ENCODE measurements around the gene ADCYAP1. TPM values are rescaled to one million over a fixed set of nuclear protein-coding genes. Genes with fewer than 3 reads are reported as not detected.

ADCYAP1 gene
- total RNA-seq, 8 experiments from 2014 or later, result 0.09 to 14.5 (median 0.28) TPM; not detected in 1

- in situ Hi-C loops (cut with MboI; ENCODE audit: low pct_unique_long_range_greater_than_20kb in 2 of 9, low sequenced_read_pairs in 9 of 9, unreplicated experiment in 9 of 9), result loop anchor here in 1 of 9 experiments (25.0 kb wide), 1 partner anchor 89 kb away; no protein-coding TSS in a partner anchor
- no peak overlapping the region for H3K27ac ChIP-seq
- no peak for ATAC-seq (replicated peaks in 6 of 8)
- WGBS, 10 experiments, result 0 to 92% (median 78%) methylated on average over 1 to 5 of the region's 5 CpGs; no CpG with 5 or more reads in 2 of the 10 experiments
- H3K4me3 ChIP-seq, result no peak overlapping the region
- no peaks in the 10 kb centered on the region for H3K4me1 ChIP-seq (replicated peaks in 1 of 2)
Measured at GRCh38 chr18:950882-951495, 46.3 kb downstream of the ADCYAP1 start.

DNA sequence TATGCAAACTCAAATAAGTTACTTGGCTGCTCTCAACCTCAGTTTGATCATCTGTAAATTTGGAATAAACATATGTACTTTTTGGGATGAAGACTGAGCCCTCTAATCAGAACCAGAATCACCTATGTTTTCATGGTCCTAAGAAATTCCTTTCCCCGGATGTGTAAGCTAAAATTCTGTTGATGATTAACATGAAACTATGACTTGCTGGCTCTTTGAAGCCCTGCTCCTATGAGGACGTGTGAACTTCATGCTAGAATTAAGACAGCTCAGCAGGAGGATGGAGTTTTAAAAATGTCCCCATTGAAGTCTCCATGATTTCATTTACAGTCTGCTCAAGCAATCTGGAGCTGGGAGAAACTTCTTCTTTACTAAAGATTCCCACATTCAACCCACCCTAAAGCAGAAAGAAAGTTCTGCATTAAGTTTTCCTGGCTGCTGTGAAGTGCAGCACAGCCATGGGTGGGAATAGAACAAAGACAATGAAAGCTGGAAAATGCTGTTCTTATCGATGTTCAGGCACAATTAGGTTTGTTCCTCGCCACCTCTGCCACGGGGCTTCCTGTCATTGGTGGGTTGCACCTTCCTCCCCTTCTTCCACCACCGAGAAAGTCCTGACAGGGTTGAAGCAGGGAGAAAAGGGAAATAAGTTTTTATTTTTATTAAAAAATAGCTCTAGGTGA, 50.9 kb downstream of the ADCYAP1 start:
- Histone ChIP-seq H3K4me1 (replicated peaks in 1 of 2) (no peaks in the 10 kb centered on the region), H3K4me3 (no peak overlapping the region)
- WGBS, 10 experiments, result 2 to 76% (median 48%) methylated on average over 2 to 6 of the region's 6 CpGs

GRCh38 chr18:957829-958228, 53.2 kb downstream of the ADCYAP1 start:
- H3K4me1 ChIP-seq (replicated peaks in 1 of 2), result no peaks in the 10 kb centered on the region
- WGBS, 10 experiments, result 30 to 93% (median 63%) methylated on average over 1 to 5 of the region's 5 CpGs; no CpG with 5 or more reads in 1 of the 10 experiments
- in situ Hi-C loops (cut with MboI; ENCODE audit: low pct_unique_long_range_greater_than_20kb in 2 of 9, low sequenced_read_pairs in 9 of 9, unreplicated experiment in 9 of 9), result loop anchor here in 1 of 9 experiments (25.0 kb wide), 1 partner anchor 96 kb away; no protein-coding TSS in a partner anchor

More for the DNA sequence above, 50.9 kb downstream of the ADCYAP1 start:
- in situ Hi-C loops (cut with MboI; ENCODE audit: low pct_unique_long_range_greater_than_20kb in 2 of 9, low sequenced_read_pairs in 9 of 9, unreplicated experiment in 9 of 9), result loop anchor here in 1 of 9 experiments (25.0 kb wide), 1 partner anchor 93 kb away; no protein-coding TSS in a partner anchor
- no peak for ATAC-seq (replicated peaks in 6 of 8)
- H3K27ac ChIP-seq, result no peak overlapping the region

GRCh38 chr18:959854-960253, 55.2 kb downstream of the ADCYAP1 start:
- peak in 1 of 8 experiments; percentile 44 for ATAC-seq (replicated peaks in 6 of 8)
- no peak overlapping the region for H3K27ac ChIP-seq
- in situ Hi-C loops (cut with MboI; ENCODE audit: low pct_unique_long_range_greater_than_20kb in 2 of 9, low sequenced_read_pairs in 9 of 9, unreplicated experiment in 9 of 9), result loop anchor here in 2 of 9 experiments (10.0 to 25.0 kb wide), 2 partner anchors 95 to 98 kb away; no protein-coding TSS in a partner anchor
- no peaks in the 10 kb centered on the region for H3K4me1 ChIP-seq (replicated peaks in 1 of 2)
- no peak overlapping the region for H3K4me3 ChIP-seq
- 0 to 95% (median 60%) methylated on average over 1 to 5 of the region's 5 CpGs; no CpG with 5 or more reads in 1 of the 10 experiments for WGBS, 10 experiments

More at GRCh38 chr18:957829-958228, 53.2 kb downstream of the ADCYAP1 start:
- ATAC-seq (replicated peaks in 6 of 8), result peak in 1 of 8 experiments; percentile 43
- no peak overlapping the region for H3K27ac ChIP-seq
- H3K4me3 ChIP-seq, result no peak overlapping the region

Other genes with a start within 250 kb of the ADCYAP1 start
- gene TYMS, start 247.2 kb upstream of the ADCYAP1 start, total RNA-seq, result 100 to 1,000 TPM in 2 of 8 experiments, 10 to 100 TPM in 4, 1 to 10 TPM in 2; 6.5 to 127 (median 14.7) TPM
- 100 to 1,000 TPM in 2 of 8 experiments, 10 to 100 TPM in 3, 1 to 10 TPM in 3; 4.6 to 135 (median 12.4) TPM for gene ENOSF1, start 192.2 kb upstream of the ADCYAP1 start, total RNA-seq
- gene YES1, start 92.6 kb upstream of the ADCYAP1 start, total RNA-seq, result 10 to 100 TPM; 22.6 to 89.0 (median 33.9) TPM